Middle frontal gyrus (tissue), 1 donor: ENCODE results near the gene UBE2L5.

Experiments
- DNase-seq: peaks from one replicate; pipeline ENCODE4 v3.0.0-alpha.2; 2015; ENCODE audit warnings: low spot score; ENCODE audit errors: extremely low spot score

UBE2L5 gene

GRCh38 chr13:30404207-30404606, 18.1 kb upstream of the UBE2L5 start:
- no peak for DNase-seq

- no peak for DNase-seq
Observed at GRCh38 chr13:30406779-30407416, 15.4 kb upstream of the UBE2L5 start.

- peak; percentile 67 for DNase-seq
Observed at GRCh38 chr13:30408319-30409101, 13.8 kb upstream of the UBE2L5 start.

GRCh38 chr13:30409886-30410704, 12.2 kb upstream of the UBE2L5 start:
- no peak for DNase-seq

GRCh38 chr13:30410705-30411125, 11.6 kb upstream of the UBE2L5 start:
- no peak for DNase-seq

- DNase-seq, result no peak
Observed at GRCh38 chr13:30412346-30412745, 9.9 kb upstream of the UBE2L5 start.

GRCh38 chr13:30413842-30414241, 8.5 kb upstream of the UBE2L5 start:
- no peak for DNase-seq

- no peak for DNase-seq
Observed at GRCh38 chr13:30415430-30416030, 6.8 kb upstream of the UBE2L5 start.

- no peak for DNase-seq
Observed at GRCh38 chr13:30416471-30416870, 5.8 kb upstream of the UBE2L5 start.

- no peak for DNase-seq
Observed at GRCh38 chr13:30418075-30418716, 4.1 kb upstream of the UBE2L5 start.

- DNase-seq, result no peak
Observed at GRCh38 chr13:30418717-30419459, 3.4 kb upstream of the UBE2L5 start.

- peak; percentile 44 for DNase-seq
Observed at GRCh38 chr13:30421093-30422053, 920 bp upstream of the UBE2L5 start.

- no peak for DNase-seq
Observed at GRCh38 chr13:30423891-30424290, 1.6 kb downstream of the UBE2L5 start.

- no peak for DNase-seq
Observed at GRCh38 chr13:30429235-30429634, 6.9 kb downstream of the UBE2L5 start.

- DNase-seq, result no peak
Observed at GRCh38 chr13:30429721-30430694, 7.7 kb downstream of the UBE2L5 start.

GRCh38 chr13:30431269-30431940, 9.1 kb downstream of the UBE2L5 start:
- DNase-seq, result no peak

GRCh38 chr13:30435911-30436451, 13.7 kb downstream of the UBE2L5 start:
- no peak for DNase-seq
